OCI-LY1 (cell line): Measurements from ENCODE around the gene PTK7.

ENCODE experiments used
- CTCF ChIP-seq: fragments of 200-600 bp; sonication (generic), shearing (Covaris generic); IDR thresholded peaks from 2 replicates; pipeline ENCODE4 v1.5.1; 2017; ENCODE audit warnings: mild to moderate bottlenecking, antibody characterized with exemption, low read length, moderate library complexity, mixed read lengths
- EZH2 ChIP-seq: fragments of 200-600 bp; sonication (generic), shearing (Covaris generic); IDR thresholded peaks from 2 replicates; pipeline ENCODE4 v1.8.0; 2017; ENCODE audit warnings: borderline replicate concordance, mixed run types, mild to moderate bottlenecking, antibody characterized with exemption, low read length, moderate library complexity, mixed read lengths

GRCh38 chr6:43180985-43181384, 104.9 kb downstream of the PTK7 start:
- TF ChIP-seq CTCF (no peak), EZH2 (no peak)
